Chondrocyte (in vitro differentiated cells): ENCODE measurements around the gene DMRTA1. TPM values are rescaled to one million over a fixed set of nuclear protein-coding genes. Genes with fewer than 3 reads are reported as not detected.
"Not testable (repeated sequence)": the region's sequence is repeated elsewhere in the genome, so short reads cannot be mapped to it uniquely, and the experiment has no call there.

ENCODE experiments used
- DNase-seq: peaks from one replicate; pipeline ENCODE4 v3.0.0; 2021; ENCODE audit warnings: mixed read lengths, low spot score
- H3K27ac Mint-ChIP-seq: one replicate; pipeline ENCODE4 v1.8.0; 2021; ENCODE audit warnings: mild to moderate bottlenecking, moderate library complexity, mixed read lengths; ENCODE audit not compliant: unreplicated experiment
- H3K27me3 Mint-ChIP-seq: 2 replicates; pipeline ENCODE4 v1.8.0; 2021; ENCODE audit warnings: low read depth, mixed read lengths
- H3K36me3 Mint-ChIP-seq: 2 replicates; pipeline ENCODE4 v1.8.0; 2021; ENCODE audit warnings: low read depth, mixed read lengths
- H3K4me1 Mint-ChIP-seq: 2 replicates; pipeline ENCODE4 v1.8.0; 2021; ENCODE audit warnings: low read depth, mild to moderate bottlenecking, mixed read lengths
- H3K4me3 Mint-ChIP-seq: one replicate; pipeline ENCODE4 v1.8.0; 2021; ENCODE audit warnings: mild to moderate bottlenecking, moderate library complexity, mixed read lengths; ENCODE audit not compliant: unreplicated experiment
- H3K9me3 Mint-ChIP-seq: 2 replicates; pipeline ENCODE4 v1.8.0; 2021; ENCODE audit warnings: low read depth, mixed read lengths
- total RNA-seq: library from RNA; stranded (reverse); gene quantifications from 3 replicates; pipeline ENCODE4 v1.2.1, GENCODE V29; 2021
- TF ChIP-seq, protein P1 (sequence below): fragments of 200-600 bp; sonication (generic); IDR thresholded peaks from 2 replicates; pipeline ENCODE4 v1.5.0; 2021; ENCODE audit warnings: antibody characterized with exemption, mild to moderate bottlenecking, moderate library complexity

DMRTA1 gene
- total RNA-seq, 1 donor from 2014 or later: 5.0 TPM

DNA sequence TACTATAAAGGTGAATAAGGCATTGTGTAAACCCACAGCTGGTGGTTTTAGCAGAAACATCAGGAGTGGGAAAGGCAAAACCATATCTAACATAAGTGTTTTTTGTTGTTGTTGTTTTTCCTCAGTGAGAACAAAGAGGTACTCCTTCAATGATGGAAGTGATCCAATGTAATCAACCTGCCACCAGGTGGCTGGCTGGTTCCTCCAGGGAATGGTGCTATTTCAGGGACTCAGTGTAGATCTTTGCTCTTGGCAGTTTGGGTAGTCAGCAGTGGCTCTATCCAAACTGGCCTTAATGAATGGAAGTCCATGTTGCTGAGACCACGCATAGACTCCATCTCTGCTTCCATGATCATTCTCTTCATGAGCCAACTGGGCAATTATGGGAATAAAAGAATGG lies 10.8 kb downstream of the DMRTA1 start:
- Mint-ChIP-seq H3K9me3 (no peaks in the 10 kb centered on the region), H3K36me3 (peaks cover 7% of the 10 kb centered on the region), H3K27ac (no peak overlapping the region)

DNA sequence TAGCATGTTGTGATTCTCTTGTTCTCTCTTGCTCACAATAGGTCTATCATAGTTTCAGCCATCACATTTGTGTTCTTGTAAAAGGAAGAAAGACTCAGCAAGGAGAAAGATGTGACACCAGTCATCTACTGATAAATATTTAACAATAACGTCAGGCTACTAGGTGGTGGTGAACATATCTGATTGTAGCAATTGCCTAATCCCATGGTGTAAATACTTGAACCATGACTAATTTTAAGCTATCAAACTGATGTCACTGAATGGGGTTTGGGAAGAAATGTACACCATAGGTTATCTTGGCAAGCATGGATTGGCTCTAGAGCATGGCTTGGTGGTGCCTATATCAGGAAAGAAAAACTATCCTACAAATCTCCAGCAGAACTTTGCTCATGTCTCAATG lies 16.6 kb downstream of the DMRTA1 start:
- DNase-seq: no peak
- Mint-ChIP-seq H3K36me3 (peaks cover 3% of the 10 kb centered on the region), H3K9me3 (no peaks in the 10 kb centered on the region), H3K27ac (no peak overlapping the region), H3K27me3 (no peaks in the 10 kb centered on the region), H3K4me1 (no peaks in the 10 kb centered on the region), H3K4me3 (no peak overlapping the region)
- TF ChIP-seq, protein P1, sequence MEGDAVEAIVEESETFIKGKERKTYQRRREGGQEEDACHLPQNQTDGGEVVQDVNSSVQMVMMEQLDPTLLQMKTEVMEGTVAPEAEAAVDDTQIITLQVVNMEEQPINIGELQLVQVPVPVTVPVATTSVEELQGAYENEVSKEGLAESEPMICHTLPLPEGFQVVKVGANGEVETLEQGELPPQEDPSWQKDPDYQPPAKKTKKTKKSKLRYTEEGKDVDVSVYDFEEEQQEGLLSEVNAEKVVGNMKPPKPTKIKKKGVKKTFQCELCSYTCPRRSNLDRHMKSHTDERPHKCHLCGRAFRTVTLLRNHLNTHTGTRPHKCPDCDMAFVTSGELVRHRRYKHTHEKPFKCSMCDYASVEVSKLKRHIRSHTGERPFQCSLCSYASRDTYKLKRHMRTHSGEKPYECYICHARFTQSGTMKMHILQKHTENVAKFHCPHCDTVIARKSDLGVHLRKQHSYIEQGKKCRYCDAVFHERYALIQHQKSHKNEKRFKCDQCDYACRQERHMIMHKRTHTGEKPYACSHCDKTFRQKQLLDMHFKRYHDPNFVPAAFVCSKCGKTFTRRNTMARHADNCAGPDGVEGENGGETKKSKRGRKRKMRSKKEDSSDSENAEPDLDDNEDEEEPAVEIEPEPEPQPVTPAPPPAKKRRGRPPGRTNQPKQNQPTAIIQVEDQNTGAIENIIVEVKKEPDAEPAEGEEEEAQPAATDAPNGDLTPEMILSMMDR: no peak

More for the DNA sequence above, 10.8 kb downstream of the DMRTA1 start:
- peaks cover 3% of the 10 kb centered on the region for H3K4me1 Mint-ChIP-seq
- no peak for DNase-seq
- TF ChIP-seq, protein P1: no peak
- no peaks in the 10 kb centered on the region for H3K27me3 Mint-ChIP-seq
- no peak overlapping the region for H3K4me3 Mint-ChIP-seq

DNA sequence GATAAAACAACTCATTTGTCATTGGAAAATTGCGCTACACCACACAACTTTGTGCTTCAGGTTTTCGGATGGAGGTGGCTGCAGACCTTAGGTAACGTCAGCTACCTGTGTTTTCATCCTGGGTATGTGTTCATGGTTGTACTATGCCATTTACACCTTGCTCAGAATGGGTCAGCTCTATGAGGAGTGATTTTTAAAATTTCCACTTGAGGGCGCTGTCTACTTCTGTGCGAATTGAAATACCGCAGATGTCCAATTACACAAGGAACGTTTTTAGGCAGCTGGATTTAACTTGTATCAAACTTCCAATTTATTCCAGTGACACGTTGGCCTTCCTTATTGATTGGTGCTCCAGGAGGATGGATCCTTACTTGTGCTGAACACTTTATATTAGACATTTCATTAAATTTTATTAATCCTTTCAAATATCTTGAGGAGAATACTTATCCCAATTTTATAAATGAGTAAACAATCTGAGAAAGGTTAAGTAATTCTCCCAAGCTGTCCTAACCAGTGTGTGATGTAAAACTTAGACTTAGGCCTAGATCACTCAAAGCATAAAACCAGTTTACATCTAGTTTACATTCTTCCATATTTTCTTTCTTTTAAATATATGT lies 23.4 kb downstream of the DMRTA1 start:
- Mint-ChIP-seq H3K27me3 (no peaks in the 10 kb centered on the region), H3K4me3 (no peak overlapping the region), H3K27ac (no peak overlapping the region), H3K9me3 (no peaks in the 10 kb centered on the region), H3K36me3 (peaks cover 1% of the 10 kb centered on the region), H3K4me1 (no peaks in the 10 kb centered on the region)
- no peak for DNase-seq
- TF ChIP-seq, protein P1: peak; percentile 84

DNA sequence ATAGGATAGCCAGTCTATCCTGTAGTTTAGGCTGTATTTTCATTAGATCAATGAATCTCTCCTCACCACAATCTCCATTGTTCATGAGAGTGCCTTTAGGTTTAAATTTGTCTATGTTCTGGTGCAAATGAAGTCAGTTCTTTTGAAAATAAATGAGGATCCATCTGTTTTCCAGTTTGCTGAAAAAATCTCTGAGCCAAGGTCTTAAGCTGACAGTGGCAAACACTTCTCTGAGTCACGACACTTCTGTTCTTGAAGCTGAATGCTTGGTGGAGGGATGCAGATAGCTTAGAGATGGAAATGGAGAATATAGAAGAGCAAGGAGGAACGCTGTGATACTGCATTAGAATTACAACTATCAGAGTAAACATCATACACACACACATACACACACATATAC lies 34.9 kb downstream of the DMRTA1 start:
- H3K27me3 Mint-ChIP-seq: peaks cover 2% of the 10 kb centered on the region

DNA sequence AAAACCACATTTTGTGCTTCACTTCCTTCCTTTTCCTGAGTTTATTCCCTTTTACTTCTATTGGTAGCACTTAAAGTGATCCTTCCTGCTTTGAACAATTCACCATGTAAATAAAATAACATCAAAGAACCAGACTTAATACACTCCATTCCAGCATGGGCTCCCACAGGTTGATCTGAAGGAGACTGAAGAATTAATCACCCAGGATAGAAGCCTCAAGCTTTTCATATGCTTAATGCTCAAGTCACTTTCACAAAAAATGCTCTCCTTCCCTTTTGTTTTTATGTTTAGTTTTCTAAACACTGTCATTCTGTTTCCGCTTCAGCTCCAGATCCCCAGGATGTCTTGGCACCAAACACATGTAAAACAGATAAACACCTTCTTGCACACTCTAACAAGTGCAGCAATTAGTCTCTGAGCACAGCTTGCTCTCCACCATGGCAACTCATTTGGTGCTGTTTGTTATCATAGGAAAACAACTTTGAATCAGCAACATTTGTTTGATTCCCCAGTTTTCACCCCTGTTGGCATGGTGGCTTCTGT lies 37.0 kb downstream of the DMRTA1 start:
- DNase-seq: no peak
- Mint-ChIP-seq H3K9me3 (peaks cover 11% of the 10 kb centered on the region), H3K27ac (no peak overlapping the region), H3K27me3 (no peaks in the 10 kb centered on the region), H3K36me3 (peaks cover 23% of the 10 kb centered on the region), H3K4me3 (no peak overlapping the region), H3K4me1 (no peaks in the 10 kb centered on the region)
- TF ChIP-seq, protein P1: no peak

More for the DNA sequence above, 34.9 kb downstream of the DMRTA1 start:
- Mint-ChIP-seq H3K4me3 (no peak overlapping the region), H3K36me3 (peaks cover 21% of the 10 kb centered on the region), H3K9me3 (peaks cover 11% of the 10 kb centered on the region), H3K27ac (no peak overlapping the region), H3K4me1 (no peaks in the 10 kb centered on the region)
- DNase-seq: no peak
- TF ChIP-seq, protein P1: no peak

DNA sequence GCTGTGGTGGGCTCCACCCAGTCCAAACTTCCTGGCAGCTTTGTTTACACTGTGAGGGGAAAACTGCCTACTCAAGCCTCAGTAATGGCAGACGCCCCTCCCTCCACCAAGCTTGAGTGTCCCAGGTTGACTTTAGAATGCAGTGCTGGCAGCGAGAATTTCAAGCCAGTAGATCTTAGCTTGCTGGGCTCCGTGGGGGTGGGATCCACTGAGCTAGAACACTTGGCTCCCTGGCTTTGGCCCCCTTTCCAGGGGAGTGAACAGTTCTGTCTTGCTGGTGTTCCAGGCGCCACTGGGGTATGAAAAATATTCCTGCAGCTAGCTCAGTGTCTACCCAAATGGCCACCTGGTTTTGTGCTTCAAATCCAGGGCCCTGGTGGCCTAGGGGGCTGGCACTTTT lies 49.6 kb downstream of the DMRTA1 start:
- not testable (repeated sequence) for H3K4me1 Mint-ChIP-seq, H3K4me3 Mint-ChIP-seq
- H3K9me3 Mint-ChIP-seq: peaks cover 19% of the 10 kb centered on the region

More for the DNA sequence above, 49.6 kb downstream of the DMRTA1 start:
- not testable (repeated sequence) for H3K27ac Mint-ChIP-seq, DNase-seq, H3K36me3 Mint-ChIP-seq, H3K27me3 Mint-ChIP-seq
